ENCODE data around the gene HMCN2.

DNA sequence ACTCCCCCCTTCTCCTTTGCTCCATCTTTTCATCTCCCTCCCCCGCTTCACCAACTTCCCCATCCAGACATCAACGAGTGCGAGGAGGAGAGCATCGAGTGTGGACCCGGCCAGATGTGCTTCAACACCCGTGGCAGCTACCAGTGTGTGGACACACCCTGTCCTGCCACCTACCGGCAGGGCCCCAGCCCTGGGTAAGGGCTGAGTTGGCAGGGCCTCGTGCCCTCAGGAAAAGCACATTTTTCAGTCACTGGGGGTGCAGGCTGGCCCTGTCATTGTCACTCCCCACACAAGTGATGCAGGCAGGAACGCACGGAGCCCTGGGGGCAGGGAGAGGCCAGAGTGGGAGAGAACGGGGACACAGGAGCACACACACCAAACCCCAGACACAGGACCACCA, 166.8 kb downstream of the HMCN2 start:
- no peak for TF ChIP-seq CTCF (IDR thresholded peaks at IDR 0.05)
- TF ChIP-seq POLR2A (IDR thresholded peaks at IDR 0.05): no peak
